ENCODE data around the gene PCNX3.
"Not testable (repeated sequence)": the region's sequence is repeated elsewhere in the genome, so short reads cannot be mapped to it uniquely, and the experiment has no call there.

PCNX3 gene

GRCh38 chr11:65620666-65621065, 5.1 kb downstream of the PCNX3 start:
- no peak for DNase-seq (ENCODE audit: low spot score)

DNA sequence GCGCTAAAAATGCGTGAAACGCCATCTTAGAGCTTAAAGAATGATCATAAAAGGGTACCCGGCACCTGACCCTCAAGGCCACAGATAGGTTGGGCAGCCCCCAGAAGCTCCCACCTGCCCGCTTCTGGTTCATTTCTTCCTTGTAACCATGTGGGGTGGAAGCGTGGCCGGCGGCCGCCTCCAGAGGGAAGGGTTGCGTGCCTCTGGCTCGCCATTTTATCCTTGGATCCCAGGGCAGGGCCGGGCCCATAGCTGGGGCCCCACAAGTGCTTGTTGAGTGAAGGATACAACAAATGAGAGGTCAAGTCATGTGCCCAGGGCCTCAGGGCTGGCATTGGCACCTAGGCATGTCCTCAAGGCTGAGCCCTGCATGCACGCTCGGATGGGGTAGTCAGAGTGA, 5.9 kb downstream of the PCNX3 start:
- DNase-seq (ENCODE audit: low spot score), result no peak

DNA sequence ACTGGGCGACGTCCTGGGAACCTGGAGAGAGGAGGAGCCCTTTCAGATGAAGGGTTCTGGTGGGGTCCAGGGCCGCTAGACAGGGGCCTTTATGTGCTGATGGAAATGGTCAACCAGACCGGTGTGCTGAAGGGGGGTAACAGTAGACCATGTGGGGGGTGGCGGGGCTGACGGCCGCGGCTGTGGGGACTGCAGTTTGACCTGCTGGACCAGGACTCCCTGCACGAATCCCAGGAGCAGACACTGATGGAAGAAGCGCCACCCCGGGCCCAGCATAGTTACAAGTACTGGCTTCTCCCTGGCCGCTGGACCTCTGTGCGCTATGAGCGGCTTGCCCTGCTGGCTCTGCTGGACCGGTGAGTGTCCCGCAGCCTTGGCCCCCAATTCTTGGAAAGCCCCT, 6.4 kb downstream of the PCNX3 start:
- DNase-seq (ENCODE audit: low spot score), result no peak

GRCh38 chr11:65623177-65623576, 7.6 kb downstream of the PCNX3 start:
- no peak for DNase-seq (ENCODE audit: low spot score)

DNA sequence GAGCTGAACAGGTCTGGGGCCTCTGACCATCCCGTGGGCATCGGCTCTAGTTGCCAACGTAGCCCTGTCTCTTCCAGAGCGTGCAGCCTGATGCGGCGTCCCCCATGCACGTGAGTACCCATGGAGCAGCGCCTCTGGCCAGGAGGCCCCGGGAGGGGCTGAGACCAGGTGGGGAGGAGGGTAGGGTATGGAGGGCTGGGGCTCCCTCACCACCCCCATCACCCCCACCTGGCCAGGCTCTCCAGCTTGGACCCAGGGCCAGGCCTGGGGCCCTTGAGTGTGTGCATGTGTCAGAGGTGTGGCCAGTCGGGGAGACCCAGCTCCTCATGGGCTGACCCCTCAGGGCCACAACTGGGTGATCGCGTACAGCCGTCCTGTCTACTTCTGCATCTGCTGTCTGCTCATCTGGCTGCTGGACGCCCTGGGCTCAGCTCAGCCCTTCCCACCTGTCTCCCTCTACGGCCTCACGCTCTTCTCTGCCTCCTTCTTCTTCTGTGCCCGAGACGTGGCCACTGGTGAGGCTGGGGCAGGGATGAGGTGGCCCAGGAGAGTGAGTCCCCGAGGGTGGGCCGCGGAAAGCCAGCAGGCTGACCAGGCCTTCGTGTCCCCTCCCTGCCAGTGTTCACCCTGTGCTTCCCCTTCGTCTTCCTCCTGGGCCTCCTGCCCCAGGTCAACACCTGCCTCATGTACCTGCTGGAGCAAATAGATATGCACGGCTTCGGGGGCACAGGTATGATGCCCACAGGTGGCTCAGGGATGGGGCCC, 8.5 kb downstream of the PCNX3 start:
- DNase-seq (ENCODE audit: low spot score), result no peak

- no peak for DNase-seq (ENCODE audit: low spot score)
Observed at GRCh38 chr11:65624931-65625627, 9.5 kb downstream of the PCNX3 start.

DNA sequence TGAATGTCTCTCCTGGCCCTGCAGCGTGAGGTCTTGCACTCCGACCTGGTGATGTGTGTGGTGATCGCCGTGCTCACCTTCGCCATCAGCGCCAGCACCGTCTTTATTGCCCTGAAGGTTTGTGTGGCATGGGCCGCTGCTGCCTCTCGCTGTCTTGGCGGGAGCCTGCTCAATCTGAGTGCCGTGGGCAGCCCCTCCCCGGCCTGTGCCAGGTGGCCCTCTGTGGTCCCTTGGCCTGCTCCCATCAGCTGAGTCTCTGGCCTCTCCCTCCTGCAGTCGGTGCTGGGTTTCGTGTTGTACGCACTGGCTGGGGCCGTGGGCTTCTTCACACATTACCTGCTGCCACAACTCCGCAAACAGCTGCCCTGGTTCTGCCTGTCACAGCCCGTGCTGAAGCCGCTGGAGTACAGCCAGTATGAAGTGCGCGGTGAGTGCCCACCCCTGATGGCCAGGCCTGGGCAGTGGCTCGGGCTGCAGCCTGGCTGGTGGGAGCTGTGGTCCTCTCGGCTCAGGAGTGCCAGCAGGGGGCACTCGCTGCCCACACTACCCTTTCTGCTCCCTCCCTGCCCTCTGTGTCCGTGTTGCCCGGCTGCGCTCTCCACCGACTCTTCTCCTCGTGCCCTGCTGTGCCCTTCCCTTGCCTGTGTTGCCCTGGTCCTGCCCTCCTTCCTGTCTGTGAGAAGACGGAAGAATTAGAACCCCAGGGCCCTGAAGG, 10.2 kb downstream of the PCNX3 start:
- DNase-seq (ENCODE audit: low spot score), result peak; percentile 60

GRCh38 chr11:65627202-65627601, 11.6 kb downstream of the PCNX3 start:
- DNase-seq (ENCODE audit: low spot score), result no peak

DNA sequence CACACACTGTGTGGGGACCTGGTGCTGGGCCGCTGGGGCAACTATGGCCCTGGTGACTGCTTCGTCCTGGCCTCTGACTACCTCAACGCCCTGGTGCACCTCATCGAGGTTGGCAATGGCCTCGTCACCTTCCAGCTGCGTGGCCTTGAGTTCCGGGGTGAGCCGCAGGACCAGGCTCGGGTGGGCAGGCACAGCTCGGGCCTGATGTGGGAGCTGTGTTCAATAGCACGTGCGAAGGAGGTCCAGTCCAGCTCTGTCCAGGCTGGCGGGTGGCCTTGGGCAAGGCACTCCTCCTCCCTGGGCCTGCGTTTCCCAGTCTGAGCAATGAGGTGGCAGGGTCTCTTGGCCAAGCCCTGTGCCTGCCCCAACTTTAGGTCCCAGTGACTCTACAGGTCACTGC, 14.0 kb downstream of the PCNX3 start:
- no peak for DNase-seq (ENCODE audit: low spot score)

DNA sequence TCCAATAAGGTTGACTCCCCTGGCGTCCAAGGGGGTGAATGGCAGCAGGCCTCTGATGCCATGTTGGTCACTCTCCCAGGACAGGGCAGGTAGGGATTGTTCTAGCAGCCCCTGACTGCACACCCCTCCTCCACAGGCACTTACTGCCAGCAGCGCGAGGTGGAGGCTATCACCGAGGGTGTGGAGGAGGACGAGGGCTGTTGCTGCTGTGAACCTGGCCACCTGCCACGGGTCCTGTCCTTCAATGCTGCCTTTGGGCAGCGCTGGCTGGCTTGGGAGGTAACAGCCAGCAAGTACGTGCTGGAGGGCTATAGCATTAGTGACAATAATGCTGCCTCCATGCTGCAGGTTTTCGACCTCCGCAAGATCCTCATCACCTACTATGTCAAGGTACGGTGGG, 14.6 kb downstream of the PCNX3 start:
- DNase-seq (ENCODE audit: low spot score), result no peak

DNA sequence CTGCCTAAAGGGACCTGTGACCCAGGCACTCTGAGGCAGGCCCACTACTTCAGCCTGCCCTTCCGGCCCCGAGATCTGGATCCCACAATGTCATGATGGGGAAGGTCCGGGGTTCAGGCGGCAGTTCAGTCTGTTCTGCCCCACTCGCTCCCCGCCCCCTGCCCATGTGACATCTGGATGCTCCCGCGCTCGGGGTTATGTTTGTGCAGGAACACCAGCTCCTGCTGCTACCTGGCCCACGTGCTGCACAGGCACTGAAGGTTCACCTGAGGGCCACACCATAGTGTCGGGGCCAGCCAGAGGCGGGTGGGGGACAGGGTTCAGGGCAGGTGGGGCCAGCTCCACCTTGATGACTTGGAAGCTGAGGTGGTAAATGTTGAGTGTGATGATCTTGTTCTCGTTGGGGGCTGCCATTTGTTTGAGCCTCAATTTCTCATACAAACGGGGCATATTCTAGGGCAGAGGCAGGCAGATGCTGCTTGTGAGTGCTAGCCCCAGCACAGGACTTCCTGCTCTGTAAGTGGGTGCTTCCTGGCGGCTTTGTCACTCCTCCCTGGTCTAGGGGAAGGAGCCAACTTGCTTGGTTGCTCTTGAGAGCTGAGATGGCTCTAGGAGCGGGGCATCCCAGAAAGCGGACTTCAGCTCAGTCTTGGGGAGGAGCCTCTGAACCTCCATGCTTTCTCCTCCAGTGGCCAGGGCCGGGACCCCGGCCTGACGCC, 18.0 kb downstream of the PCNX3 start:
- DNase-seq (ENCODE audit: low spot score), result no peak

DNA sequence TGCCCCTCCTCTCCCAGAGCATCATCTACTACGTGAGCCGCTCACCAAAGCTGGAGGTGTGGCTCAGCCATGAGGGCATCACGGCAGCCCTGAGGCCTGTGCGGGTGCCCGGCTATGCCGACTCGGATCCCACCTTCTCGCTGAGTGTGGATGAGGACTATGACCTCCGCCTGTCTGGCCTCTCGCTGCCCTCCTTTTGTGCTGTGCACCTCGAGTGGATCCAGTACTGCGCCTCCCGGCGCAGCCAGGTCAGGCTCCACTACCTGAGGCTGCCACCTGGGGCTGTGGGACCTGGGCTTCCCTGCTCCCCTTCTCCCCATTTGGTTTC, 18.5 kb downstream of the PCNX3 start:
- DNase-seq (ENCODE audit: low spot score), result no peak

DNA sequence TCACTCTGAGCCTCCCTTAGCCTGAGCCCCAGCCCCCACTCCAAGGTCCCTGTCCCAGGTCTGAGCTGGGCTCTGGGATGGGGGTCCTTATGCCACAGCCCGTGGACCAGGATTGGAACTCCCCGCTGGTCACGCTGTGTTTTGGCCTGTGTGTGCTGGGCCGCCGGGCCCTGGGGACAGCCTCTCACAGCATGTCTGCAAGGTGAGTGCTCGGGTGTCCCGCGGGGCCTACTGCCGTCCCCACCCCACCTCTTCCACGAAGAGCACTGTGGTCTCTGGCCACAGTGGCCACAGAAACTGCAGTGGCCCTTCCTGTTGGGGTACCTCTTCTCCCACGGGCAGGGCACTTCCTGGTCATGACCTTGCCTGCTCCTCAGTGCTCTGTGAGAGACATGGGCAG, 18.9 kb downstream of the PCNX3 start:
- DNase-seq (ENCODE audit: low spot score), result no peak

DNA sequence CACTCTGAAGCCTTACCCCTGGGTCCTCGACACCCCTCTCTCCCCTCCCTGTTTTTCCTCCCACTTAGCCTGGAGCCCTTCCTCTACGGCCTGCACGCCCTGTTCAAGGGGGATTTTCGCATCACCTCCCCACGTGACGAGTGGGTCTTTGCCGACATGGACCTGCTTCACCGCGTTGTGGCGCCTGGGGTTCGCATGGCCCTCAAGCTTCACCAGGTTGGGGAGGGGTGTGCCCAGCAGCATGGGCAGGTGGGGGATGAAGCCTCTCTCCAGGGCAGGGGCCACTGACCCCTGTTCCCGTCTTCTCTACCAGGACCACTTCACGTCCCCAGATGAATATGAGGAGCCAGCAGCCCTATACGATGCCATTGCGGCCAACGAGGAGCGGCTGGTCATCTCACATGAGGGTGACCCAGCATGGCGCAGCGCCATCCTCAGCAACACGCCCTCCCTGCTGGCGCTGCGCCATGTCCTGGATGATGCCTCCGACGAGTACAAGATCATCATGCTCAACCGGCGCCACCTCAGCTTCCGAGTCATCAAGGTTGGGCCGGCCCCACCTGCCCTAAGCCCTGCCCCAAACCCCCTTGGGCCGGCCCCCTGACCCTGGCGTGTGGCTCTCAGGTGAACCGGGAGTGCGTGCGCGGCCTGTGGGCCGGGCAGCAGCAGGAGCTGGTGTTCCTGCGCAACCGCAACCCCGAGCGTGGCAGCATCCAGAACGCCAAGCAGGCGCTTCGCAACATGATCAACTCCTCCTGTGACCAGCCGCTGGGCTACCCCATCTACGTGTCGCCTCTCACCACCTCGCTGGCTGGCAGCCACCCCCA, 19.5 kb downstream of the PCNX3 start:
- DNase-seq (ENCODE audit: low spot score), result no peak

DNA sequence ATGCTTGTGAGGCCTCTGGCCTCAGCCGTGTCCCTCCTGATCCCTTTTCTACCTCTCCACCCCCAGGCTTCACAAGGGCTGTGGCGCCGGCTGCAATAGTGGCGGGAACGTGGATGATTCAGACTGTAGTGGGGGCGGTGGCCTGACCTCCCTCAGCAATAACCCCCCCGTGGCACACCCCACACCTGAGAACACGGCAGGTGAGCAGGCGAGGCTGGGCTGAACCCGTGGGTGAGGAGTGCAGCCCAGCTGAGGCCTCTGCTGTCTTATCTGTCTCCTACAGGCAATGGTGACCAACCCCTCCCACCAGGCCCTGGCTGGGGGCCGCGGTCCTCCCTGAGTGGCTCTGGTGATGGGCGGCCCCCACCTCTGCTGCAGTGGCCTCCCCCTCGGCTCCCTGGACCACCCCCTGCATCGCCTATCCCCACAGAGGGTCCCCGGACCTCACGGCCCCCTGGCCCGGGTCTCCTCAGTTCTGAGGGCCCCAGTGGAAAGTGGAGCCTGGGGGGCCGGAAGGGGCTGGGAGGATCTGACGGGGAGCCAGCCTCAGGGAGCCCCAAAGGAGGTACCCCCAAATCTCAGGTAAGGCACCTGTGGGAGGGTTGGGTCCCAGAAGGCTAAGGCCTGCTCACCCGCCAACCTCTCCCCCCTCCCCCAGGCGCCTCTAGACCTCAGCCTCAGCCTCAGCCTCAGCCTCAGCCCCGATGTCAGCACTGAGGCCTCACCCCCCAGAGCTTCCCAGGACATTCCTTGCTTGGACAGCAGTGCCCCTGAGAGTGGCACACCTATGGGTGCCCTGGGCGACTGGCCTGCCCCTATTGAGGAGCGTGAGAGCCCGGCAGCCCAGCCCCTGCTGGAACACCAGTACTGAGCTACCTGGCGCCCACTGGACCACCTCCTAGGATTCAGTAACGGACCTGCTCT, 20.8 kb downstream of the PCNX3 start:
- DNase-seq (ENCODE audit: low spot score), result no peak

DNA sequence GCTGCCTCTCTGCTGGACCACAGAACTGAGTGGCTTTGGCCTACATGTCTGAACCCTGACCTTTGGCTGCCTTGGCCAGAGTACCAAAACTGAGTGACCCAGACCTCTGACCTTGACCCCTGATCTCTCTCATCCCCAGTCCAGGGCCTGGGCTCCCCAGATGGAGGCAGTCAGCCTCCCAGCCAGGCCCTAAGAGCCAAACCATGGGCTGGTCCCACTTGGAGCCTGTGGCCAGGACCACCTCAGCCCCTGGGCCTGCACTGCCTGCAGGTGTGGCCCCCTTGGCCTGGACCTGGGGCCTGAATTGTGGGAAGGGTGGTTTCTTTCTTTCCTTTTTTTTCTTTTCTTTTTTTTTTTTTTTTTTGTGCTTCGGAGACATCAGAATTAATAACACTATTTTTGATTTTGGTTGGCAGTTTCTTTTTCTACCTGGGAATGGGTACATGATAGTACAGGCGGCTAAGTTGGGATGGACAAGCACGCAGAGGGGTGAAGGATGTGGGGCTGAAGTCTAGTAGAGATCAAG, 21.5 kb downstream of the PCNX3 start:
- DNase-seq (ENCODE audit: low spot score), result no peak

DNA sequence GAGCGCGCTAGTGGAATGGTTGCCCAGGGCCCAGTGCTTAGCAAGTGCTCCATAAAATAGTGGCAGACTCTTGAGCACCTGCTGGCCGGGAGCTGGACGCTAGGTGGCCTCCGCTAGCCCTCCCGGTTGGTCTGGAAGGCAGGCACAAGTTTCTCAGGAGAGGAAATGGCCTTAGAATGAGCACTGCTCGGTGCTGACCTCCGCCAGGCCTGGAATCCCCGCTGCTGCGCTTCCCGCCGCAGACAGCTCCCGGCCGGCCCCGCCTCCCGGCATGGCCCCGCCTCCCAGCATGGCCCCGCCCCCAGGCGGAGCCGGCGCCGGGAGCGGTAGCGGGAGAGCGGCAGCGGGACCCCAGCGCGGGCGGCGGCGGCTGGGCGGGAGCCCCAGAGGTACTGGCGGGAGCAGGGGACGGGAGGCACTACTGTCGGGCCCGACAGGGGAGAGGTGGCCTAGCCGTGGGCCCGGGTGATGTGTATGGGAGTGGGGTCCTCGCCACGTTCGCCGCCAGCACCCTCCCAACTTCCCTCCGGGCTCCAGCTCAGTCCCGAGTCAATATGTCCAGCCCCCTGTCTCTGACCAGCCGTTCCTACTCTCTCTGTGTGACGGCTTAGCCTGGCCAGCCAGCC, 22.3 kb downstream of the PCNX3 start, which contains the start of gene SIPA1:
Gene SIPA1, plus strand, starts transcription at position 308 of the 626 bp plus-strand sequence. CDS start 2,821 bp downstream, outside the sequence.
- peak; percentile 83 for DNase-seq (ENCODE audit: low spot score)

GRCh38 chr11:65639228-65639597, 23.6 kb downstream of the PCNX3 start:
- DNase-seq (ENCODE audit: low spot score), result not testable (repeated sequence)

DNA sequence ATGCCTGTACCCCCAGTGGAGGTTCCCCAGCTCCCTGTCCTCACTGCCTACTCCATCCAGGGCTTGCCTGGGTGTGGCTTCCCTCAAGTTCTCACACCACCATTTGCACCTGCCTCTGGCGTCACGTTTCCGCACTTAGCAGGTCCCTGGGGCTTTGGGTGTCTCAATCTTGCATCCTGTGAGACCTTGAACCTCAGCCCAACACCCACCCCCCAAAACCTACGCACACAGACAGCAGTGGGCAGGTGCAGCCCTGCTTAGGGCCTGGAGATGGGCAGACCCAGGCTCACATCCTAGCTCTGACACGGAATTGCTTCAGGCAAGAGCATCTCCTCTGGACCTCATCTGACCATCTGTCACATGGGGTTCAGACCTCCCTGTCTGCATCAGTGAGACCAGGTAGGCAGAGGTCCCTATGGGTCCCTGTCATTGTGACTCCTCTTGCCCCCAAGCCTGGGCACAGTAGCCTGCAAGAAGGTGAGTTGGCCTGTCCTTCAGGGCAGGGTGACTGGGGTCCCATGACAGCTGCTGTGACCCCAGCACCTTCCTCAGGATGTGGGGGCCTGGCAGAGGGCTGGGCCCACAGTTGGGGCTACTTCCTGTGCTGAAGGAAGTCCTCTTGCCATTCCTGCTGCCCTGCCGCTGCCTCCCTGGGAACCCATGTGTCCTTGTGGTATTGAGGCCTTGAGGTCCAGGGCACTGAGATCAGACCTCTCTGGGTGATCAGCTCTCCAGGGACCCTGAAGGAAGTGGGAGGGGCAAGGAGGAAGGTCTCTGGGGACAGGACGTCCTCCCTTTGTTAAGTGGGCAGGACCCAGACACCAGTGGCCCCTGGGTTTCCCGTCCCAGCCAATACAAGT, 24.3 kb downstream of the PCNX3 start:
- no peak for DNase-seq (ENCODE audit: low spot score)

All from HuH-7 (cell line).